Ectodermal cell (in vitro differentiated cells): ENCODE data around the gene TACC2.
"Not testable (repeated sequence)": the region's sequence is repeated elsewhere in the genome, so short reads cannot be mapped to it uniquely, and the experiment has no call there.

ENCODE experiments used
- H3K27ac ChIP-seq: 2 replicates; pipeline ENCODE4 v1.7.0; 2013; ENCODE audit warnings: mild to moderate bottlenecking, low read depth, low read length; ENCODE audit not compliant: insufficient read depth, poor library complexity, severe bottlenecking
- H3K27me3 ChIP-seq: 2 replicates; pipeline ENCODE4 v1.7.0; 2013; ENCODE audit warnings: mild to moderate bottlenecking, low read length; ENCODE audit not compliant: insufficient read depth, control insufficient read depth, poor library complexity, severe bottlenecking
- H3K36me3 ChIP-seq: one replicate; pipeline ENCODE4 v1.7.0; 2013; ENCODE audit warnings: low read length; ENCODE audit not compliant: control insufficient read depth, insufficient read depth
- H3K4me1 ChIP-seq: one replicate; pipeline ENCODE4 v1.7.0; 2013; ENCODE audit warnings: low read length; ENCODE audit not compliant: control insufficient read depth, insufficient read depth
- H3K4me3 ChIP-seq: 2 replicates; pipeline ENCODE4 v1.7.0; 2013; ENCODE audit warnings: low read depth, low read length, control low read depth; ENCODE audit not compliant: insufficient read depth
- H3K9me3 ChIP-seq: 2 replicates; pipeline ENCODE4 v1.7.0; 2013; ENCODE audit warnings: mild to moderate bottlenecking, low read length, moderate library complexity; ENCODE audit not compliant: control insufficient read depth
- WGBS, 2 experiments: methylation state at CpG; one replicate each; pipeline ENCODE4 v1.1.7; 2013; ENCODE audit warnings: missing lambda C conversion rate in 2 of 2; 5-methylcytosine and 5-hydroxymethylcytosine counted together

The TACC2 gene

GRCh38 chr10:122203180-122203579 is 214.2 kb downstream of the TACC2 start:
- not testable (repeated sequence) for H3K36me3 ChIP-seq, H3K27me3 ChIP-seq

GRCh38 chr10:122204691-122205489 is 215.9 kb downstream of the TACC2 start:
- no peak overlapping the region for H3K4me3 ChIP-seq
- no peaks in the 10 kb centered on the region for H3K9me3 ChIP-seq
- H3K27me3 ChIP-seq = no peaks in the 10 kb centered on the region
- H3K4me1 ChIP-seq = no peaks in the 10 kb centered on the region
- H3K27ac ChIP-seq = no peak overlapping the region
- peaks cover 5% of the 10 kb centered on the region for H3K36me3 ChIP-seq
- WGBS, 2 experiments = 92 to 94% methylated on average over 15 of the region's 15 CpGs

More at GRCh38 chr10:122203180-122203579, 214.2 kb downstream of the TACC2 start:
- not testable (repeated sequence) for H3K4me1 ChIP-seq, H3K27ac ChIP-seq, H3K4me3 ChIP-seq, H3K9me3 ChIP-seq
- WGBS, 2 experiments = 95 to 97% methylated on average over 28 to 33 of the region's 33 CpGs

- Histone ChIP-seq H3K4me3 (no peak overlapping the region), H3K27me3 (no peaks in the 10 kb centered on the region), H3K9me3 (no peaks in the 10 kb centered on the region), H3K36me3 (peaks cover 14% of the 10 kb centered on the region), H3K4me1 (no peaks in the 10 kb centered on the region), H3K27ac (no peak overlapping the region)
- 95% methylated on average over 6 of the region's 6 CpGs for WGBS, 2 experiments
Measured at GRCh38 chr10:122206471-122207065, 217.6 kb downstream of the TACC2 start.

DNA sequence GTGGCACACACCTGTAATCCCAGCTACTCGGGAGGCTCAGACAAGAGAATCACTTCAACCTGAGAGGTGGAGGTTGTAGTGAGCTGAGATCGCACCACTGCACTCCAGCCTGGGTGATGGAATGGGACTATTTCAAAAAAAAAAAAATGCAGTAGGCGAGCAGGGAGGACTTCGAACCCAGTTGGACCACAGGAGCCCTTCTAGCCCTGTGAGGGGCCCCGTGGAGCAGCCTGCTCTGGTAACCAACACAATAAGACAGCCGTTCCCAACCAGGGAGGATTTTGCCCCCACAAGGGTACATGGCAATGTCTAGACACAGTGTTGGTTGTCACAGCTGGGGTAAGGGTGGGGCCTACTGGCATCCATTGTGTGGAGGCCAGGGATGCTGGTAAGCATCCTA is 218.2 kb downstream of the TACC2 start:
- no peaks in the 10 kb centered on the region for H3K4me1 ChIP-seq
- WGBS, 2 experiments = 93 to 94% methylated on average over 6 of the region's 6 CpGs
- H3K36me3 ChIP-seq = peaks cover 16% of the 10 kb centered on the region
- no peak overlapping the region for H3K4me3 ChIP-seq
- no peaks in the 10 kb centered on the region for H3K9me3 ChIP-seq
- no peak overlapping the region for H3K27ac ChIP-seq
- H3K27me3 ChIP-seq = no peaks in the 10 kb centered on the region

DNA sequence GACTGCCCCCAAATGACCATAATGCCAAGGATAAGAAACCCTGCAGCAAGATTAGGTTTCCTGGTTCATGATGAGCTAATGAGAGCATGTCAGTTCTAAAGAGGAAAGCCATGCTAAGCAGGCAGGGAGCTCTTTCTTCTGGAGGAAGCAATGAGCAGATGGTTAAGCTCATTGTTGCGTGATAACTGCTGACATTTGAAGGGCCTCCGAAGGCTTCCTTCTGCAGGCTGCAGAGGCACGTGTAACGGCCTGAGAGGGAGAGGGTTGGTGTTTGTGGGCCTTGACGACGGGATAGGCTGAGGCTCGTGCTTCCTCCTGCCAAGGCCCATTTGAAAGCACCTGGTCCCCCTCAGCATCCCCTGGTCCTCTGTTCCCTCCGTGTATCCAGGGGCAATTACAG is 218.6 kb downstream of the TACC2 start:
- Histone ChIP-seq H3K4me1 (no peaks in the 10 kb centered on the region), H3K27ac (no peak overlapping the region), H3K9me3 (no peaks in the 10 kb centered on the region), H3K4me3 (no peak overlapping the region), H3K27me3 (no peaks in the 10 kb centered on the region), H3K36me3 (peaks cover 18% of the 10 kb centered on the region)
- WGBS, 2 experiments = 90 to 92% methylated on average over 8 of the region's 8 CpGs

DNA sequence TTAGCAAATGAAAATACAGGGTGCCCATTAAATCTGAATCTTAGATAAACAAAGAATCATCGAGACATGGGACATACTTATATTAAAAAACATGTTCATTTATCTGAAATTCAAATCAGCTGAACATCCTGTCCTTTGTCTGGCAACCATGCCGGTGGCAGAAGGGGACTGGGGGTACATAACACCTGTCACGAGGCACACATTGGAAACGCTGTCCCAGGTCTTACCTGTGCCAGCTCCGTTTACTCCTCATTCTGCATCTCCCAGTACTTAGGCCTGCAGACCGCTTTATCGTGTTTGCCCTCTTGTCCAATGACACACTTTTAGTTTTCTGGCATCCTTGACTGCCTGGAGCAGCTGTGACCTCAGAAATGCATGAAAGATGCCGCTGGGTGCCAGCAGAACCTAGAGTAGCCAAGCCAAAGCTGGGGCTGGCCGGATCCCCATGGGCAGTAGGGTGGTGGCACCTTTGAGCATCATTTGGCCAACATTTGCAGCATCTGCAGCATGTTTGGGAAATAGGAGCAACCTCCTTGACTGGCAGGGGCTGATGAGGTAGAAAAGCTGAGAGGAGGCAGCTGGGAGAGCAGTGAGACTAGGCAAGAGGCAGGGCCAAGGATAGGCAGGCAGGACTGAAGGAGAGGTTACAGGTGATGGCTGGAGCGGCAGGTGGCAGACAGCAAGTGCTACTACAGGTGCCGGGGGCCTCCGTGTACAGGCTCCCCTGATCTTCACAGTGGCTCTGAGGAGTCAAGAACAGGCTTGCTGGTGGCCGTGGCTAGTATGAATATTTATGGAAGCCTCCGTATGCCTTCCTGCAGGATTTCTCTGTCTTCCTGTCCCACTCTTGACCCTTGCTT is 219.8 kb downstream of the TACC2 start:
- no peaks in the 10 kb centered on the region for H3K9me3 ChIP-seq
- H3K36me3 ChIP-seq = peaks cover 20% of the 10 kb centered on the region
- no peaks in the 10 kb centered on the region for H3K27me3 ChIP-seq
- 93 to 96% methylated on average over 14 of the region's 14 CpGs for WGBS, 2 experiments
- no peaks in the 10 kb centered on the region for H3K4me1 ChIP-seq
- H3K27ac ChIP-seq = no peak overlapping the region
- H3K4me3 ChIP-seq = no peak overlapping the region

GRCh38 chr10:122210481-122211265 is 221.7 kb downstream of the TACC2 start:
- H3K27me3 ChIP-seq = no peaks in the 10 kb centered on the region
- H3K27ac ChIP-seq = no peak overlapping the region
- H3K9me3 ChIP-seq = no peaks in the 10 kb centered on the region
- H3K36me3 ChIP-seq = peaks cover 20% of the 10 kb centered on the region
- no peak overlapping the region for H3K4me3 ChIP-seq
- H3K4me1 ChIP-seq = no peaks in the 10 kb centered on the region
- WGBS, 2 experiments = 95 to 96% methylated on average over 30 of the region's 30 CpGs

GRCh38 chr10:122213364-122213763 is 224.4 kb downstream of the TACC2 start:
- no peak overlapping the region for H3K4me3 ChIP-seq
- H3K36me3 ChIP-seq = peaks cover 32% of the 10 kb centered on the region
- H3K9me3 ChIP-seq = no peaks in the 10 kb centered on the region
- H3K4me1 ChIP-seq = no peaks in the 10 kb centered on the region
- H3K27me3 ChIP-seq = no peaks in the 10 kb centered on the region
- H3K27ac ChIP-seq = no peak overlapping the region
- WGBS, 2 experiments = 88 to 92% methylated on average over 3 of the region's 3 CpGs

GRCh38 chr10:122213766-122214165 is 224.8 kb downstream of the TACC2 start:
- peaks cover 32% of the 10 kb centered on the region for H3K36me3 ChIP-seq
- no peaks in the 10 kb centered on the region for H3K27me3 ChIP-seq
- no peak overlapping the region for H3K4me3 ChIP-seq
- H3K4me1 ChIP-seq = no peaks in the 10 kb centered on the region
- 92 to 94% methylated on average over 7 of the region's 7 CpGs for WGBS, 2 experiments
- no peaks in the 10 kb centered on the region for H3K9me3 ChIP-seq
- no peak overlapping the region for H3K27ac ChIP-seq
